HL-60/S4 treated with retinoic acid at 250 ng/mL for 4 days and 3 days (cell line): ENCODE data around the gene NBPF8.
"Not testable (repeated sequence)": the region's sequence is repeated elsewhere in the genome, so short reads cannot be mapped to it uniquely, and the experiment has no call there.

Experiments used
- in situ Hi-C: fragments of 300-500 bp; cut with MboI; formaldehyde crosslinking; loops from 2 replicates; pipeline ENCODE4 v1.7.0; 2022; ENCODE audit warnings: low sequenced_read_pairs

Gene NBPF8

GRCh38 chr1:120414911-120415480 is at the start of gene NBPF8:
Gene NBPF8, plus strand, starts transcription at chr1:120415035. Its CDS starts 21,488 bp downstream, at chr1:120436523.
- in situ Hi-C loops: not testable (repeated sequence)

DNA sequence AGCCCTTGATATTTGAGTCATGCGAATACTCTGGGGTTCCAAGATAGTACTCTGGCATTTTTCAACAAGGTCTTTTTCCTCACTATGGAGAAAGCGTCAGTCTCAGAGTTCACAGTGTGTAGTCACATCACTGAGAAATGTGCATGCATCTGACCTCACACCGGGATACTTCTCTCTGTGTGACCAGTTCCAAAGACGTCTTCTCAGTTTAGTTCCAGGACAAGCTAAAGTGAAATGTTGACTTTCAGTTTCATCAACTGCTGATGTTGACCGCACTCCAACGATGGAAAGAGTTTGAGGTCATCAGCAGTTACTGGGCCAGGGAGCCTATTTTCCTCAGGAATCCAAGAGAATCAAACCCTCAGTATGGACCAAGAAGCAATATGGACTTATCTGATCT is 47.1 kb upstream of the NBPF8 start:
- in situ Hi-C loops: not testable (repeated sequence)

DNA sequence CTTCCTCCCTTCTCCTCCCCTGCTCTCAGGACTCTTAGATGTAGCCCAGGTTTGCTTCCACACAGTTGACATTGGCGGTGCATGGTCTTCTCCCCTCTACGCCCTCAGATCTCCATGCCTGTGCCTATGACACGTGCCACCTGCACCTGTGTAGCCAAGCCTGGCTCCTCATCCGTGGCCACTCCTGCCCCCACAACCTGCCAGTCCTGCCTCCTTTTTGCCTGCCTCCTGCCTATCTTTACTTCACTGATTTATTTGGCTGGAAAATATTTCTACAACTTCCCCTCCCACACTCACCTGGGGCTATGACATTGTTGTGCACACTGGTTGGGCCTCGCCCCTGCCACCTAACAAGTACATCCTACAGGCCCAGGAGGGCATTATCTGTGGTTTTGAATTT is 28.2 kb upstream of the NBPF8 start:
- in situ Hi-C loops: not testable (repeated sequence)

DNA sequence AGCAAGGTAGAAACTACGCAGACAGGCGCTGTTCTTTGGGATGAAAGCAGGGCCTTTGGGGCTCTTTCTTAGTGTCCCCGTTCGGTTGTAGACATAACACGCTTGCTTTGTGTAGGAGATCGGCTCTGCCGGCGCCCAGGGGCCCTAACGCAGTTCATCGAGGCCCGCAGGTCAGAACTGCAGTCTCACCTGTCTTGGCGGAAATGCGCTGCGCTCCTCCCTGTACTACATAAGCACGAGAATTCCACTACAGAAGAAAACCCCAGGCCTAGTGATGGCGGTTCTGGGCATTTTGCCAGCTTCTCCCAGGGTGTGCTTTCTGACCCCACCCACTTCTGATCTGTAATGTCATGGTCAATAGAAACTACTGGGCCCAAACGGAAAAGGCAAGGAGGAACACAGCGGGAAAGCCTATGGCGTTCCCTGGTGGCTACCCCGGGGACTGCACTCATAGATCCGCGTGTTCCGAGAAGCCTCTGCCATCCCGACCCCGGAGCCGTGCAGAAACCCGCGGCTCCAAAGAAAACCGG is 26.2 kb upstream of the NBPF8 start:
- in situ Hi-C loops: not testable (repeated sequence)

DNA sequence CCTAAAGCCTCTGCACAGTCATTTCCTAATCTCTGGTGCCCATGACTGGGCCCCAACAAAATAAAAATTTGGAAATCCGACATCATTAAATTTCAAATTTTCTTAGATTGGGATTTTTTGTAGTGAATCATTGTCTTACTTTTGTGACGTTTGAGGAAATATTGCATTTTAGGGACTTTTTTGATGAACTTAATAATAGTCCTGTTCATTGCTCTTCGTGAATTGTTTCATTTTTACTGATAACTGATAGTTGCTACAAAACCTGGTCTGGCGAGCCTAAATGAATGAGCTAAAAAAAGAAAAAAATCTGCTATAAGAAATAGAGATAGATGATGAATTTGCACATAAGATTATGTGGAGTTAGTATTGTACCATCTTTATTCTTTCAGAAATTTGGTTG is 23.5 kb upstream of the NBPF8 start:
- in situ Hi-C loops: not testable (repeated sequence)

GRCh38 chr1:120393316-120394232 is 21.3 kb upstream of the NBPF8 start:
- in situ Hi-C loops: not testable (repeated sequence)

DNA sequence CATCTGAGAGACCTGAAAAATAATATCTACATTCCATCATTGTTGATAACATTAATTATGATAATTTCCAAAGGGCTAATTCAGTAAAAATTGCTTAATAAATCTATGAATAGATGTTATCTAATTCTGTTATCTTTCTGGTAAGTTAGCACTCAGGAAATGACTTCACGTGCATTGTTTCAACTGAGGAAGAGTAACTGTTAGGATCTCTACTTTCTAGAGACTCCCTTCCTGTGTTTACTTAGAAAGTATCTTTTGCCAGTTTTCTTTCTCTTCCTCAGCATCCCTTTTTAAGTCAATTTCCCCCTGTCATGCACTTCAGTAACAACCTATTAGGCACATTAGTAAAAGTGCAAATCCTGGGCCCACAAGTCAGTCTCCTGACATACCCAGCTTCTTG is 9.5 kb upstream of the NBPF8 start:
- in situ Hi-C loops: not testable (repeated sequence)

GRCh38 chr1:120414451-120414850 is 384 bp upstream of the NBPF8 start:
- in situ Hi-C loops: not testable (repeated sequence)

DNA sequence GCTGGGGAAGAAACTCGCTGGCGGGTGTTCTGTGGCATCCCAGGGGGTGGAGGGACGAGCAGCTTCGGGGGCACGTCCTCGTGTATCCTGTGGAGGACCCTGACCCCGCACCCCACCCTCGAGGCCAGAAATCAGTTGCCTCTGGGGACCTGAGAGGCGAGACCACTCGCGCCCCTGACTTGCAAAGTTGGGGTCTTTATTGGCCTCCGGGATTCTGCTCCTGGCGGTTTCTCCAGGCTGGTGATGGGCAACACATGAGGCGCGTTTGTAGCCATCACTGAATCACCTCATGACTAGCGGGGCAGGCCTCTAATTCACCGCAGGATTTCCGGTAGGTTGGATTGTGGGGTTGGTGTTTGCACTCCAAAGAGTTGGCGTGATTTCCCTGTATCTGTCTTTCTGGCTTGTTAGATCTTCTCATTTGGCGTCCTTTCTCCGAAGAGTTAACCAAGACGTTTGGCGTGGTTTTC is 692 bp downstream of the NBPF8 start:
- in situ Hi-C loops: not testable (repeated sequence)

DNA sequence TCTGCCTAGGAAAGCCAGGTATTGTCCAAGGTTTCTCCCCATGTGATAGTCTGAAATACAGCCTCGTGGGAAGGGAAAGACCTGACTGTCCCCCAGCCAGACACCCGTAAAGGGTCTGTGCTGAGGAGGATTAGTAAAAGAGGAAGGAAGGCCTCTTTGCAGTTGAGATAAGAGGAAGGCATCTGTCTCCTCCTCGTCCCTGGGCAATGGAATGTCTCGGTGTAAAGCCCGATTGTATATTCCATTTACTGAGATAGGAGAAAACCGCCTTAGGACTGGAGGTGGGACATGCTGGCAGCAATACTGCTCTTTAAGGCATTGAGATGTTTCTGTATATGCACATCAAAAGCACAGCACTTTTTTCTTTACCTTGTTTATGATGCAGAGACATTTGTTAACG is 10.2 kb downstream of the NBPF8 start:
- in situ Hi-C loops: not testable (repeated sequence)

GRCh38 chr1:120431626-120432025 is 16.8 kb downstream of the NBPF8 start:
- in situ Hi-C loops: not testable (repeated sequence)

DNA sequence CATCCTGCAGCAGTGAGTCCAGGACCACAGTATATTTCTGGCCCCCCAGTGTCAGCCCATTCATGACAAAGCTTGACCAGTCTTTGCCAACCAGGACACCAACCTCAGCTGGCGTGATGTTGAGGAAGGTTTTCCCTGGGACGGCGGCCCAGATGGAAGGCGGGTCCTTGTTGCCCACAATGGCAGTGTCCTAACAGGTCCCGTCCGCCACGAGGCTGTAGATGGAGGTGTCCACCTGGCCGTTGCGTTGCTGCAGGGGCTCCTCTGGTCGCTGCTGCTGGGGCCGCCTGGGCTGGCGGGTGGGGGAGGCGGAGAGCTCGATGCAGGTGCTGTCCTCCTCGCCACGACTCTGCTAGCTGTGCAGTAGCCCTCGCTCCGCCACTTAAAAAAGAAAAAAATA is 19.0 kb downstream of the NBPF8 start:
- in situ Hi-C loops: not testable (repeated sequence)

DNA sequence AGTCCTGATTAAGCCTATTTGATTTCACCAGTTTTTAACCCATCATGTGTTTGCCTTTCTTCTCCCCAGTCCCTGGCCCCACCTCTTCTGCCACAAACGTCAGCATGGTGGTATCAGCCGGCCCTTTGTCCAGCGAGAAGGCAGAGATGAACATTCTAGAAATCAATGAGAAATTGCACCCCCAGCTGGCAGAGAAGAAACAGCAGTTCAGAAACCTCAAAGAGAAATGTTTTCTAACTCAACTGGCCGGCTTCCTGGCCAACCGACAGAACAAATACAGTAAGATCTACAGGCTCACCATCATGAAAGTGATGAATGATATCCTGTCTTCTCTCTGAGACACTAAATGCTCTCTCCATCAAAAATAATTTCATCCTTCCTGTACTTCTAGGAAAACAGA is 34.3 kb downstream of the NBPF8 start:
- in situ Hi-C loops: not testable (repeated sequence)
